ENCODE measurements around the gene DNAL1. TPM values are rescaled to one million over a fixed set of nuclear protein-coding genes. Genes with fewer than 3 reads are reported as not detected.

DNAL1 gene
- total RNA-seq, 1 experiment from 2014 or later: 4.2 TPM

- no peaks in the 10 kb centered on the region for H3K27me3 ChIP-seq (ENCODE audit: control insufficient read depth, insufficient read depth, low read length)
- peak; percentile 11 for DNase-seq
- H3K4me3 ChIP-seq (ENCODE audit: insufficient read depth, low read depth, low read length): no peak overlapping the region
- peaks cover 2% of the 10 kb centered on the region for H3K36me3 ChIP-seq (replicated peaks; ENCODE audit: control insufficient read depth, insufficient read depth, low read length)
Observed at GRCh38 chr14:73732006-73732405, 87.2 kb downstream of the DNAL1 start.

- DNase-seq: no peak
- Histone ChIP-seq H3K4me3 (ENCODE audit: insufficient read depth, low read depth, low read length) (no peak overlapping the region), H3K36me3 (replicated peaks; ENCODE audit: control insufficient read depth, insufficient read depth, low read length) (no peaks in the 10 kb centered on the region), H3K27me3 (ENCODE audit: control insufficient read depth, insufficient read depth, low read length) (no peaks in the 10 kb centered on the region)
Observed at GRCh38 chr14:73736842-73737241, 92.1 kb downstream of the DNAL1 start.

- no peak overlapping the region for H3K4me3 ChIP-seq (ENCODE audit: insufficient read depth, low read depth, low read length)
- DNase-seq: no peak
Observed at GRCh38 chr14:73738518-73739173, 93.9 kb downstream of the DNAL1 start.

GRCh38 chr14:73739174-73739898 is 94.5 kb downstream of the DNAL1 start:
- H3K4me3 ChIP-seq (ENCODE audit: insufficient read depth, low read depth, low read length): no peak overlapping the region
- no peaks in the 10 kb centered on the region for H3K27me3 ChIP-seq (ENCODE audit: control insufficient read depth, insufficient read depth, low read length)
- H3K36me3 ChIP-seq (replicated peaks; ENCODE audit: control insufficient read depth, insufficient read depth, low read length): no peaks in the 10 kb centered on the region
- no peak for DNase-seq

More at GRCh38 chr14:73738518-73739173, 93.9 kb downstream of the DNAL1 start:
- H3K27me3 ChIP-seq (ENCODE audit: control insufficient read depth, insufficient read depth, low read length): no peaks in the 10 kb centered on the region
- no peaks in the 10 kb centered on the region for H3K36me3 ChIP-seq (replicated peaks; ENCODE audit: control insufficient read depth, insufficient read depth, low read length)

GRCh38 chr14:73739899-73740617 is 95.3 kb downstream of the DNAL1 start:
- Histone ChIP-seq H3K4me3 (ENCODE audit: insufficient read depth, low read depth, low read length) (no peak overlapping the region), H3K27me3 (ENCODE audit: control insufficient read depth, insufficient read depth, low read length) (no peaks in the 10 kb centered on the region), H3K36me3 (replicated peaks; ENCODE audit: control insufficient read depth, insufficient read depth, low read length) (no peaks in the 10 kb centered on the region)
- no peak for DNase-seq

- no peaks in the 10 kb centered on the region for H3K27me3 ChIP-seq (ENCODE audit: control insufficient read depth, insufficient read depth, low read length)
- peak; percentile 84 for DNase-seq
- no peak overlapping the region for H3K4me3 ChIP-seq (ENCODE audit: insufficient read depth, low read depth, low read length)
- H3K36me3 ChIP-seq (replicated peaks; ENCODE audit: control insufficient read depth, insufficient read depth, low read length): no peaks in the 10 kb centered on the region
Observed at GRCh38 chr14:73740618-73741326, 96.0 kb downstream of the DNAL1 start.

GRCh38 chr14:73741386-73741875 is 96.6 kb downstream of the DNAL1 start:
- DNase-seq: peak; percentile 92
- Histone ChIP-seq H3K27me3 (ENCODE audit: control insufficient read depth, insufficient read depth, low read length) (no peaks in the 10 kb centered on the region), H3K36me3 (replicated peaks; ENCODE audit: control insufficient read depth, insufficient read depth, low read length) (no peaks in the 10 kb centered on the region), H3K4me3 (ENCODE audit: insufficient read depth, low read depth, low read length) (no peak overlapping the region)

GRCh38 chr14:73741876-73742519 is 97.2 kb downstream of the DNAL1 start:
- Histone ChIP-seq H3K27me3 (ENCODE audit: control insufficient read depth, insufficient read depth, low read length) (no peaks in the 10 kb centered on the region), H3K36me3 (replicated peaks; ENCODE audit: control insufficient read depth, insufficient read depth, low read length) (no peaks in the 10 kb centered on the region), H3K4me3 (ENCODE audit: insufficient read depth, low read depth, low read length) (no peak overlapping the region)
- no peak for DNase-seq

- H3K27me3 ChIP-seq (ENCODE audit: control insufficient read depth, insufficient read depth, low read length): no peaks in the 10 kb centered on the region
- no peak overlapping the region for H3K4me3 ChIP-seq (ENCODE audit: insufficient read depth, low read depth, low read length)
- no peaks in the 10 kb centered on the region for H3K36me3 ChIP-seq (replicated peaks; ENCODE audit: control insufficient read depth, insufficient read depth, low read length)
- DNase-seq: no peak
Observed at GRCh38 chr14:73742520-73743238, 97.9 kb downstream of the DNAL1 start.

GRCh38 chr14:73743431-73743931 is 98.7 kb downstream of the DNAL1 start:
- Histone ChIP-seq H3K27me3 (ENCODE audit: control insufficient read depth, insufficient read depth, low read length) (no peaks in the 10 kb centered on the region), H3K36me3 (replicated peaks; ENCODE audit: control insufficient read depth, insufficient read depth, low read length) (no peaks in the 10 kb centered on the region), H3K4me3 (ENCODE audit: insufficient read depth, low read depth, low read length) (no peak overlapping the region)
- DNase-seq: no peak

GRCh38 chr14:73744175-73744867 is 99.5 kb downstream of the DNAL1 start:
- Histone ChIP-seq H3K4me3 (ENCODE audit: insufficient read depth, low read depth, low read length) (no peak overlapping the region), H3K27me3 (ENCODE audit: control insufficient read depth, insufficient read depth, low read length) (no peaks in the 10 kb centered on the region), H3K36me3 (replicated peaks; ENCODE audit: control insufficient read depth, insufficient read depth, low read length) (no peaks in the 10 kb centered on the region)
- no peak for DNase-seq

- Histone ChIP-seq H3K4me3 (ENCODE audit: insufficient read depth, low read depth, low read length) (no peak overlapping the region), H3K36me3 (replicated peaks; ENCODE audit: control insufficient read depth, insufficient read depth, low read length) (no peaks in the 10 kb centered on the region), H3K27me3 (ENCODE audit: control insufficient read depth, insufficient read depth, low read length) (no peaks in the 10 kb centered on the region)
- DNase-seq: no peak
Observed at GRCh38 chr14:73744874-73745529, 100.2 kb downstream of the DNAL1 start.

Measured in H7 (cell line).